ENCODE measurements around the gene RANBP1. TPM values are rescaled to one million over a fixed set of nuclear protein-coding genes. Genes with fewer than 3 reads are reported as not detected.
"Not testable (repeated sequence)": the region's sequence is repeated elsewhere in the genome, so short reads cannot be mapped to it uniquely, and the experiment has no call there.

Gene RANBP1
- total RNA-seq, 1 experiment from 2014 or later, result 195 TPM

DNA sequence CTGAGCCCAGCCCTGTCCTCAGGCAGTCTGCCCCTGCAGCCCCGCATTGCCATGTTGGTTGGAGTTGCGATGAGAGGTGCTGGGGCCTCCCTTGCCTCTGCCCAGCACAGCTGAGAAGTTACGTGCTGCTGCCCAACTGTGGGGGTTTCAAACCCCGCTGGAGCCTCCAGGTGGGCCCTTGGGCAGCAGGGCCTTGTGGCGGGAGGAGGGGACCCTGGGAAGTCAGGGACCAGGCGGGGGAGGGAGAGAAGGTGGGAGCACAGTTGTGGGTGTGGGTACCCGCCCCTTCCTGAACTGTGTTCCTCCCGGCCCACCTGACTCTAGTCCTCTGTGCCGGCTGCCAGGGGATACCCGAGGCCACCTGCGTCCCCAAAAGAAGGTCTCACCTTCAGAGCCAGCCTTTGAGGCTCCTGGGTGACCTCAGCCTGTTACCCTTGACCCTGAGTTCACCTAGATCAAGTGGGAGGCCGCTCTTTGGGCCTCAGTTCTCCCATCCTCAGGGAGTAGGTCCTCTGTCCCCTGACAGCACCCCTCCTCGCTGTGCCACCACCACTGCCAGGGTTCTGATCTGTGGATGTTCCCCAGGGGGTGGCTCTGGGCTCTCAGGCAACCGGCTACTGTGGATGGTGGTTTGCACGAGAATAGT lies 42.6 kb downstream of the RANBP1 start:
- Mint-ChIP-seq H3K27ac (ENCODE audit: low read depth, unreplicated experiment) (no peak overlapping the region), H3K9me3 (ENCODE audit: unreplicated experiment) (no peaks in the 10 kb centered on the region), H3K4me1 (ENCODE audit: insufficient read depth, unreplicated experiment) (no peaks in the 10 kb centered on the region), H3K4me3 (ENCODE audit: unreplicated experiment) (no peak overlapping the region), H3K27me3 (ENCODE audit: insufficient read depth, unreplicated experiment) (no peaks in the 10 kb centered on the region), H3K36me3 (ENCODE audit: insufficient read depth, unreplicated experiment) (no peaks in the 10 kb centered on the region)
- ChIA-PET POLR2A (no interaction called here), CTCF (interaction anchor here (1.3 to 6.0 kb wide), 3 partner anchors 126 to 128 kb away, joined by 3 to 51 read pairs (median 8); no protein-coding TSS in a partner anchor)
- intact Hi-C loops (cut with micrococcal nuclease), result no loop called here
- no TSS peak for BruUV-seq (replicated peaks)
- no peak for TF ChIP-seq CTCF (IDR thresholded peaks at IDR 0.05; ENCODE audit: unreplicated experiment)
- DNase-seq (ENCODE audit: unreplicated experiment), result no peak

DNA sequence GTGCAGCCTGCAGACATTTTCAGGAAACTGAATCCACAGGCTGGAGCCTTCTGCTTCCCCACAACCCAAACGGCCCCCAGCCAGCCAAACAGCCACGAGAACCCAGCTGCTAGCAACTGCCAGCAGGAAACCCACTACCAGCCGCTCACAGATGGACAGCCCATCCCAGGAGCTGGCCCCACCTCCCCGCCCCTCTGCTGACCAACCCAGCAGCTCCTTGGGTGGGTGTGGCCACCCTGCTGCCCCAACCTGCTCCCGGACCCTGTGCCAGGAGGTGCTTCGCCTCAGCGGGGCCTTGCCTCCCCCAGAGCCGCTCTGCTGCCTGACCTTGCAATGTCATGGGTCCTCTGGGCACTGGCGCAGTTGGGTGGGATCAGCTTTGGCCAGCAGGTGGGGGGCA lies 43.2 kb downstream of the RANBP1 start:
- Mint-ChIP-seq H3K36me3 (ENCODE audit: insufficient read depth, unreplicated experiment) (no peaks in the 10 kb centered on the region), H3K27ac (ENCODE audit: low read depth, unreplicated experiment) (no peak overlapping the region), H3K4me3 (ENCODE audit: unreplicated experiment) (no peak overlapping the region), H3K9me3 (ENCODE audit: unreplicated experiment) (no peaks in the 10 kb centered on the region), H3K27me3 (ENCODE audit: insufficient read depth, unreplicated experiment) (no peaks in the 10 kb centered on the region), H3K4me1 (ENCODE audit: insufficient read depth, unreplicated experiment) (no peaks in the 10 kb centered on the region)
- CTCF ChIA-PET, result interaction anchor here (1.3 to 1.9 kb wide), 2 partner anchors 125 to 127 kb away, joined by 3 to 8 read pairs; no protein-coding TSS in a partner anchor
- TF ChIP-seq CTCF (IDR thresholded peaks at IDR 0.05; ENCODE audit: unreplicated experiment), result no peak
- no TSS peak for BruUV-seq (replicated peaks)
- no peak for DNase-seq (ENCODE audit: unreplicated experiment)
- intact Hi-C loops (cut with micrococcal nuclease), result no loop called here
- POLR2A ChIA-PET, result no interaction called here

DNA sequence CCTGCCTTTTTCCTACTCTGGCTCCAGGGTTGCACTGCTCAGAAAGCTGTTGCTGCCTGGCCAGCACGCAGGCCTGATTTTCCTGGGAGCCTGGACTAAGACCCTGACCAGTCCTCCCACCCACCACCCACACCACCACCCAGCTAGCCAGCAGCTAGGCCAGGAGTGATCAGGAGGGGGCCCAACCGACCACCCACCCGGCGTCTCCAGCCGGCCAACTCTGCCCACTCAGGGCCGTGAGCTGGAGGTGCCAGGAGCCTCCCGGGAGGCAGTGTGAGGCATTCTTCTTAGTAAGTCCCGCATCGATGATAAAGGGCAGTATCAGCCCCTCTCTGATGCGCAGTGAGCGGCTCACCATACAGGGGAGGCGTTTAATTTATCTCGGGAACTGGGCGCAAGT lies 43.6 kb downstream of the RANBP1 start:
- not testable (repeated sequence) for H3K27me3 Mint-ChIP-seq (ENCODE audit: insufficient read depth, unreplicated experiment)

DNA sequence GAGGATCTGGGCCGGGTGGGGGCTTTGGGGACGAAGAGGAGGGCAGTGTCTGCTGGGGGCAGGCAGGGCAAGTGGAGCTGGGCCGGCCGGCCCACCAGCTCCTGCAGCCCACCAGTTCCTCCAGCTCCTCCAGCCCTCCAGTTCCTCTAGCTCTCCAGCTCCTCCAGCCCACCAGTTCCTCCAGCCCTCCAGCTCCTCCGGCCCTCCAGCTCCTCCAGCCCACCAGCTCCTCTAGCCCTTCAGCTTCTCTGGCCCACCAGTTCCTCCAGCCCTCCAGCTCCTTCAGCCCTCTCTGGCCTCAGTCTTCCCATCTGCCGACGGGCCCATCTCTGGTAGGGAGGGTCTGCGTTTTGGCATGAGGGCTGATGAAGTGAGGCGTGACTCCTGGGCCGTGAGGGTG lies 44.1 kb downstream of the RANBP1 start:
- no TSS peak for BruUV-seq (replicated peaks)
- TF ChIP-seq CTCF (IDR thresholded peaks at IDR 0.05; ENCODE audit: unreplicated experiment), result no peak
- intact Hi-C loops (cut with micrococcal nuclease), result no loop called here

More for the DNA sequence above, 43.6 kb downstream of the RANBP1 start:
- DNase-seq (ENCODE audit: unreplicated experiment); H3K4me1 Mint-ChIP-seq (ENCODE audit: insufficient read depth, unreplicated experiment); BruUV-seq (replicated peaks); H3K36me3 Mint-ChIP-seq (ENCODE audit: insufficient read depth, unreplicated experiment); H3K27ac Mint-ChIP-seq (ENCODE audit: low read depth, unreplicated experiment); intact Hi-C loops (cut with micrococcal nuclease); H3K9me3 Mint-ChIP-seq (ENCODE audit: unreplicated experiment); H3K4me3 Mint-ChIP-seq (ENCODE audit: unreplicated experiment); POLR2A ChIA-PET: not testable (repeated sequence)
- CTCF ChIA-PET, result interaction anchor here (1.3 to 1.9 kb wide), 2 partner anchors 125 to 127 kb away, joined by 3 to 8 read pairs; no protein-coding TSS in a partner anchor

More for the DNA sequence above, 44.1 kb downstream of the RANBP1 start:
- Mint-ChIP-seq H3K4me3 (ENCODE audit: unreplicated experiment) (no peak overlapping the region), H3K4me1 (ENCODE audit: insufficient read depth, unreplicated experiment) (no peaks in the 10 kb centered on the region), H3K27ac (ENCODE audit: low read depth, unreplicated experiment) (no peak overlapping the region), H3K9me3 (ENCODE audit: unreplicated experiment) (no peaks in the 10 kb centered on the region), H3K36me3 (ENCODE audit: insufficient read depth, unreplicated experiment) (no peaks in the 10 kb centered on the region), H3K27me3 (ENCODE audit: insufficient read depth, unreplicated experiment) (no peaks in the 10 kb centered on the region)
- POLR2A ChIA-PET, result no interaction called here
- DNase-seq (ENCODE audit: unreplicated experiment), result no peak
- CTCF ChIA-PET, result interaction anchor here (1.9 kb wide), 1 partner anchor 124 kb away, joined by 8 read pairs; no protein-coding TSS in a partner anchor
